PC-3 (cell line): ENCODE measurements around the gene TDG. TPM values are rescaled to one million over a fixed set of nuclear protein-coding genes. Genes with fewer than 3 reads are reported as not detected.

ENCODE experiments used
- ATAC-seq: fragments of 200-7000 bp; cut with Tn5 transposase; 2 replicates; pipeline ENCODE4 v1.9.1; 2020; ENCODE audit warnings: mild to moderate bottlenecking, moderate library complexity
- BruUV-seq: library from RNA; stranded (reverse); fragments of 400-500 nt; replicated peaks from 2 replicates; lab custom pipeline; 2021; lab: Mats Ljungman, UMichigan
- CTCF ChIA-PET: fragments of 300-600 bp; sonication (Branson Sonifier 250); formaldehyde crosslinking; loops from one replicate; lab custom pipeline; 2022; ENCODE audit warnings: antibody characterized with exemption; lab: Charles Lee
- POLR2A ChIA-PET: fragments of 300-600 bp; sonication (Branson Sonifier 250); formaldehyde crosslinking; loops from one replicate; lab custom pipeline; 2022; ENCODE audit warnings: antibody characterized with exemption; ENCODE audit not compliant: unreplicated experiment; lab: Charles Lee
- DNase-seq: peaks from one replicate; pipeline ENCODE4 v3.0.0-alpha.2; 2015
- H2AFZ ChIP-seq: fragments of 300-600 bp; sonication (generic); 2 replicates; pipeline ENCODE4 v1.6.0; 2016; ENCODE audit warnings: antibody characterized with exemption, low read length
- H3F3A ChIP-seq: fragments of 300-600 bp; sonication (generic); one replicate; pipeline ENCODE4 v1.6.0; 2017; ENCODE audit warnings: antibody characterized with exemption, low read length, control low read depth, mild to moderate bottlenecking; ENCODE audit not compliant: unreplicated experiment
- H3K27ac ChIP-seq: fragments of 300-600 bp; sonication (generic); 2 replicates; pipeline ENCODE4 v1.5.1; 2016; ENCODE audit warnings: mild to moderate bottlenecking, low read length
- H3K27me3 ChIP-seq: fragments of 300-600 bp; sonication (generic); 2 replicates; pipeline ENCODE4 v1.6.1; 2016; ENCODE audit warnings: low read length, mixed read lengths
- H3K36me3 ChIP-seq: fragments of 300-600 bp; sonication (generic); 2 replicates; pipeline ENCODE4 v1.6.1; 2016; ENCODE audit warnings: low read depth, mixed run types, low read length, mixed read lengths
- H3K4me1 ChIP-seq: fragments of 300-600 bp; sonication (generic); 2 replicates; pipeline ENCODE4 v1.5.1; 2016; ENCODE audit warnings: low read length; ENCODE audit not compliant: insufficient read depth
- H3K4me2 ChIP-seq: fragments of 300-600 bp; sonication (generic); 2 replicates; pipeline ENCODE4 v1.6.0; 2016; ENCODE audit warnings: low read length
- H3K4me3 ChIP-seq: fragments of 300-600 bp; sonication (generic); 2 replicates; pipeline ENCODE4 v1.5.1; 2016; ENCODE audit warnings: mild to moderate bottlenecking, low read length, mixed read lengths
- H3K79me2 ChIP-seq: fragments of 300-600 bp; sonication (generic); 2 replicates; pipeline ENCODE4 v1.6.1; 2017; ENCODE audit warnings: low read length, mixed read lengths
- H3K9ac ChIP-seq: fragments of 300-600 bp; sonication (generic); 2 replicates; pipeline ENCODE4 v1.6.0; 2016; ENCODE audit warnings: mild to moderate bottlenecking, low read length
- H3K9me2 ChIP-seq: fragments of 300-600 bp; sonication (generic); replicated peaks from 2 replicates; pipeline ENCODE4 v1.6.1; 2016; ENCODE audit warnings: mixed run types, low read length, mixed read lengths
- H3K9me3 ChIP-seq: fragments of 300-600 bp; sonication (generic); 2 replicates; pipeline ENCODE4 v1.6.1; 2016; ENCODE audit warnings: low read length, mixed read lengths
- H4K20me1 ChIP-seq: fragments of 300-600 bp; sonication (generic); 2 replicates; pipeline ENCODE4 v1.6.1; 2016; ENCODE audit warnings: low read length, mixed read lengths
- CTCF ChIP-seq: fragments of 300-600 bp; sonication (generic); conservative IDR thresholded peaks from 2 replicates; pipeline ENCODE4 v1.5.1; 2017; ENCODE audit warnings: antibody characterized with exemption, low read depth, mild to moderate bottlenecking, low read length
- EZH2 ChIP-seq: fragments of 300-600 bp; sonication (generic); IDR thresholded peaks from one replicate; pipeline ENCODE4 v1.6.1; 2017; ENCODE audit warnings: antibody characterized with exemption, mild to moderate bottlenecking, low read length; ENCODE audit not compliant: unreplicated experiment
- EZH2phosphoT487 ChIP-seq: fragments of 300-600 bp; sonication (generic); IDR thresholded peaks from 2 replicates; pipeline ENCODE4 v1.6.1; 2018; ENCODE audit warnings: mild to moderate bottlenecking, antibody characterized with exemption, low read length, borderline replicate concordance
- intact Hi-C: fragments of 100-400 bp; cut with micrococcal nuclease; formaldehyde crosslinking; loops from 2 replicates; pipeline ENCODE4 v1.9.0; 2023
- total RNA-seq: library from RNA; depleted of rRNA; stranded (reverse); fragments of >200 nt; gene quantifications from 2 replicates; pipeline ENCODE4 v1.2.3, GENCODE V29; 2014

Gene TDG
- total RNA-seq, 1 experiment from 2014 or later: 45.6 TPM

GRCh38 chr12:103952497-103952896 is 13.2 kb upstream of the TDG start:
- no peaks in the 10 kb centered on the region for H3K9me3 ChIP-seq
- peaks cover 15% of the 10 kb centered on the region for H3K4me1 ChIP-seq
- no peak overlapping the region for H3K4me2 ChIP-seq
- no peaks in the 10 kb centered on the region for H3K9me2 ChIP-seq
- BruUV-seq: no TSS peak
- no peak for DNase-seq
- H3F3A ChIP-seq: peaks cover 23% of the 10 kb centered on the region
- no peak for ATAC-seq
- no peak overlapping the region for H3K4me3 ChIP-seq
- ChIA-PET CTCF (no interaction called here), POLR2A (no interaction called here)
- H3K27ac ChIP-seq: no peak overlapping the region
- no peak for TF ChIP-seq CTCF
- TF ChIP-seq EZH2phosphoT487: no peak
- no peak for TF ChIP-seq EZH2
- no peak overlapping the region for H2AFZ ChIP-seq
- intact Hi-C loops: loop anchor here (10.0 kb wide), 1 partner anchor 332 kb away; no protein-coding TSS in a partner anchor
- H3K79me2 ChIP-seq: peaks cover 39% of the 10 kb centered on the region
- peaks cover 63% of the 10 kb centered on the region for H3K36me3 ChIP-seq
- H3K27me3 ChIP-seq: no peaks in the 10 kb centered on the region
- no peaks in the 10 kb centered on the region for H4K20me1 ChIP-seq
- H3K9ac ChIP-seq: no peak overlapping the region

- DNase-seq (no peak), ATAC-seq (peak; percentile 14)
- peaks cover 24% of the 10 kb centered on the region for H3K4me1 ChIP-seq
- H3K36me3 ChIP-seq: peaks cover 31% of the 10 kb centered on the region
- no TSS peak for BruUV-seq
- peak overlapping the region; percentile 84 for H3K9ac ChIP-seq
- H3K4me3 ChIP-seq: peak overlapping the region; percentile 74
- H4K20me1 ChIP-seq: no peaks in the 10 kb centered on the region
- H3F3A ChIP-seq: peaks cover 6% of the 10 kb centered on the region
- peak overlapping the region; percentile 97 for H2AFZ ChIP-seq
- TF ChIP-seq CTCF (no peak), EZH2phosphoT487 (no peak), EZH2 (no peak)
- intact Hi-C loops: loop anchor here (5.0 to 10.0 kb wide), 2 partner anchors 74 to 329 kb away; no protein-coding TSS in a partner anchor
- H3K27me3 ChIP-seq: no peaks in the 10 kb centered on the region
- H3K9me2 ChIP-seq: no peaks in the 10 kb centered on the region
- peaks cover 39% of the 10 kb centered on the region for H3K79me2 ChIP-seq
- H3K27ac ChIP-seq: peak overlapping the region; percentile 91
- H3K4me2 ChIP-seq: peak overlapping the region; percentile 82
- ChIA-PET CTCF (no interaction called here), POLR2A (interaction anchor here (0.5 to 1.0 kb wide), 4 partner anchors 9 to 330 kb away, joined by 3 to 4 read pairs (median 4); no protein-coding TSS in a partner anchor)
- H3K9me3 ChIP-seq: no peaks in the 10 kb centered on the region
Observed at GRCh38 chr12:103955811-103956508, 9.7 kb upstream of the TDG start.
